GM12878 (cell line): ENCODE results near the gene OSGIN1. TPM values are rescaled to one million over a fixed set of nuclear protein-coding genes. Genes with fewer than 3 reads are reported as not detected.

Experiments
- ATAC-seq: fragments of 200-7000 bp; cut with Tn5 transposase; 3 replicates; pipeline ENCODE4 v1.9.1; 2020; ENCODE audit warnings: mild to moderate bottlenecking, moderate library complexity
- BruUV-seq: library from RNA; stranded (reverse); fragments of 400-500 nt; replicated peaks from 2 replicates; lab custom pipeline; 2021; lab: Mats Ljungman, UMichigan
- CTCF ChIA-PET: fragments of 300-600 bp; sonication (Branson Sonifier 250); formaldehyde crosslinking; extraction: SDS; loops from one replicate; lab custom pipeline; 2021; ENCODE audit warnings: inconsistent platforms; lab: Yijun Ruan, JAX
- POLR2A ChIA-PET: fragments of 350-600 bp; formaldehyde crosslinking; extraction: SDS; loops from one replicate; lab custom pipeline; 2021; ENCODE audit warnings: inconsistent platforms; lab: Charles Lee
- RAD21 ChIA-PET: fragments of 300-600 bp; sonication (Branson Sonifier 250); formaldehyde crosslinking; loops from one replicate; lab custom pipeline; 2023; ENCODE audit warnings: antibody characterized with exemption; ENCODE audit not compliant: unreplicated experiment; lab: Charles Lee
- SMC1A ChIA-PET: fragments of 300-600 bp; sonication (Branson Sonifier 250); formaldehyde crosslinking; loops from one replicate; lab custom pipeline; 2023; ENCODE audit not compliant: unreplicated experiment, uncharacterized antibody; lab: Charles Lee
- DNase-seq: peaks from one replicate; pipeline ENCODE4 v3.0.0-alpha.2; 2011; ENCODE audit warnings: low read depth, low spot score
- FAIRE-seq: peaks from 3 replicates; lab custom pipeline; 2011; peaks lifted over from hg19 to GRCh38; lab: Jason Lieb, UNC
- H2AFZ ChIP-seq: 2 replicates; pipeline ENCODE4 v1.6.0; 2011; ENCODE audit warnings: low read depth, low read length, control low read depth; ENCODE audit not compliant: control insufficient read depth
- H3K27ac ChIP-seq: 2 replicates; pipeline ENCODE4 v1.5.1; 2011; ENCODE audit warnings: control low read depth; ENCODE audit not compliant: control insufficient read depth, insufficient read depth
- H3K27me3 ChIP-seq, 2 experiments: replicated peaks in 1 of 2; 2 replicates each; pipeline versions ENCODE4 v1.6.0 to v1.6.1; 2011; ENCODE audit warnings: low read length in 1 of 2; ENCODE audit not compliant: control insufficient read depth in 2 of 2, insufficient read depth in 2 of 2
- H3K36me3 ChIP-seq, 2 experiments: 2 replicates each; pipeline ENCODE4 v1.5.1; 2011; ENCODE audit warnings: low read length in 1 of 2; ENCODE audit not compliant: control insufficient read depth in 2 of 2, insufficient read depth in 2 of 2
- H3K4me1 ChIP-seq: 2 replicates; pipeline ENCODE4 v1.6.1; 2011; ENCODE audit warnings: mild to moderate bottlenecking, low read length, moderate library complexity, mixed read lengths; ENCODE audit not compliant: control insufficient read depth, insufficient read depth
- H3K4me2 ChIP-seq: 2 replicates; pipeline ENCODE4 v1.6.0; 2011; ENCODE audit warnings: control low read depth; ENCODE audit not compliant: control insufficient read depth, insufficient read depth
- H3K4me3 ChIP-seq: fragments of 200-600 bp; sonication (generic); 2 replicates; pipeline ENCODE4 v1.5.1; 2016
- H3K79me2 ChIP-seq: 2 replicates; pipeline ENCODE4 v1.6.0; 2011; ENCODE audit warnings: low read length; ENCODE audit not compliant: control insufficient read depth, insufficient read depth
- H3K9ac ChIP-seq: 2 replicates; pipeline ENCODE4 v1.8.0; 2011; ENCODE audit warnings: low read length, control low read depth, mixed read lengths; ENCODE audit not compliant: control insufficient read depth, insufficient read depth
- H3K9me3 ChIP-seq: replicated peaks from 3 replicates; pipeline ENCODE4 v1.5.1; 2011; ENCODE audit warnings: mild to moderate bottlenecking, low read length; ENCODE audit not compliant: control insufficient read depth, insufficient read depth
- H4K20me1 ChIP-seq: 2 replicates; pipeline ENCODE4 v1.6.0; 2011; ENCODE audit not compliant: control insufficient read depth, insufficient read depth
- EZH2 ChIP-seq: IDR thresholded peaks from 2 replicates; pipeline ENCODE4 v1.6.1; 2012; ENCODE audit warnings: low read depth, mild to moderate bottlenecking, control low read depth, inconsistent platforms, low read length, borderline replicate concordance; ENCODE audit not compliant: control insufficient read depth
- HDAC2 ChIP-seq: fragments of 200-600 bp; sonication (generic); IDR thresholded peaks from 2 replicates; pipeline ENCODE4 v1.6.1; 2017
- IRF4 ChIP-seq: IDR thresholded peaks from 2 replicates; pipeline ENCODE4 v1.6.1; 2011; ENCODE audit warnings: low read depth, low read length
- ZBTB40 ChIP-seq: fragments of 450-650 bp; IDR thresholded peaks from 2 replicates; pipeline ENCODE4 v1.6.1; 2016; ENCODE audit warnings: mild to moderate bottlenecking, moderate library complexity, borderline replicate concordance
- ZNF384 ChIP-seq: IDR thresholded peaks from 2 replicates; pipeline ENCODE4 v1.6.1; 2012; ENCODE audit warnings: low read depth, mild to moderate bottlenecking, low read length, improper control_type of control experiment, borderline replicate concordance
- WGBS: methylation state at CpG from one replicate; pipeline ENCODE4 v1.1.6; 2016; ENCODE audit warnings: low lambda C conversion rate; ENCODE audit not compliant: insufficient replicate concordance, insufficient coverage; ENCODE audit errors: missing lambda C conversion rate; 5-methylcytosine and 5-hydroxymethylcytosine counted together
- in situ Hi-C: fragments of 300-500 bp; cut with MboI; formaldehyde crosslinking; loops from 9 replicates; pipeline ENCODE4 v1.14.3; 2018; ENCODE audit warnings: mixed read lengths
- intact Hi-C: fragments of 100-400 bp; cut with micrococcal nuclease; formaldehyde crosslinking; loops from one replicate; pipeline ENCODE4 v1.14.2; 2022; ENCODE audit not compliant: unreplicated experiment
- polyA plus RNA-seq, 11 experiments: library from polyadenylated mRNA; depleted of rRNA in 4 of 11; unstranded in 6 of 11; stranded (reverse) in 5 of 11; fragments of >200 nt; fragmentation: Nextera tagmentation in 4 of 11; fragmentation: Illumina TruSeq in 1 of 11; extraction: Ambion mirVana in 4 of 11; extraction: Trizol in 1 of 11; gene quantifications; 1 replicate in 1 of 11; 2 replicates in 10 of 11; pipeline versions ENCODE4 v1.2.1 to v1.2.3, GENCODE V29; 2011 to 2016; ENCODE audit warnings: inconsistent platforms in 2 of 11, missing spikeins in 2 of 11, low read depth in 1 of 11
- total RNA-seq, 4 experiments: library from RNA; depleted of rRNA in 3 of 4; stranded (reverse); fragments of >200 nt in 3 of 4; fragmentation: Illumina TruSeq in 1 of 4; extraction: Trizol in 1 of 4; gene quantifications; 2 replicates each; pipeline versions ENCODE4 v1.2.1 to v1.2.3, GENCODE V29; 2013 to 2021

Gene OSGIN1
- total and polyA plus RNA-seq, 10 of the 15 experiments (the other 5 are each of a cell fraction or from before 2014, with no cell fraction given): 0.06 to 0.18 (median 0.13) TPM; not detected in 5

- WGBS: 93% methylated on average over 8 of the region's 8 CpGs
- H3K27ac ChIP-seq: no peak overlapping the region
Measured at GRCh38 chr16:83907111-83907510, 45.9 kb upstream of the OSGIN1 start.

More at GRCh38 chr16:83907111-83907510, 45.9 kb upstream of the OSGIN1 start:
- FAIRE-seq (no peak), DNase-seq (no peak), ATAC-seq (no peak)
- H3K9me3 ChIP-seq: no peaks in the 10 kb centered on the region
- intact Hi-C loops: no loop called here
- H3K4me3 ChIP-seq: no peak overlapping the region
- H3K27me3 ChIP-seq: no peaks in the 10 kb centered on the region
- no peaks in the 10 kb centered on the region for H3K79me2 ChIP-seq
- SMC1A ChIA-PET: no interaction called here
- in situ Hi-C loops: no loop called here
- RAD21 ChIA-PET: no interaction called here
- H3K36me3 ChIP-seq: peaks cover 0 to 13% of the 10 kb centered on the region in 2 experiments; a peak in 1 of 4 replicates
- TF ChIP-seq ZNF384 (no peak), ZBTB40 (no peak), EZH2 (no peak), HDAC2 (no peak), IRF4 (no peak)
- no peaks in the 10 kb centered on the region for H4K20me1 ChIP-seq
- no peaks in the 10 kb centered on the region for H3K4me1 ChIP-seq
- no peak overlapping the region for H2AFZ ChIP-seq
- no peak overlapping the region for H3K9ac ChIP-seq
- no peak overlapping the region for H3K4me2 ChIP-seq
- POLR2A ChIA-PET: no interaction called here
- CTCF ChIA-PET: no interaction called here
- BruUV-seq: no TSS peak
